Lower leg skin (tissue), 4 donors: Measurements from ENCODE around the gene SMIM41. TPM values are rescaled to one million over a fixed set of nuclear protein-coding genes. Genes with fewer than 3 reads are reported as not detected.
A peak's percentile ranks its signal among the peaks of the same experiment; 100 is the strongest.

Source experiments
- DNase-seq, 2 donors: peaks; one replicate each; pipeline ENCODE4 v3.0.0-alpha.2; 2019; ENCODE audit warnings: low spot score in 2 of 2
- H3K4me3 ChIP-seq: fragments of 200-600 bp; sonication (generic); 2 replicates; pipeline ENCODE4 v1.5.1; 2017; ENCODE audit warnings: mild to moderate bottlenecking, low read depth; ENCODE audit not compliant: poor library complexity, severe bottlenecking
- CTCF ChIP-seq, 3 donors: fragments of 450-650 bp; IDR thresholded peaks; one replicate each; pipeline ENCODE4 v1.5.1; 2016; ENCODE audit warnings: antibody characterized with exemption in 3 of 3, mild to moderate bottlenecking in 3 of 3, moderate library complexity in 2 of 3
- POLR2A ChIP-seq, 2 donors: fragments of 450-650 bp; IDR thresholded peaks; one replicate each; pipeline ENCODE4 v1.6.1; 2016 to 2017; ENCODE audit warnings: antibody characterized with exemption in 2 of 2, mild to moderate bottlenecking in 1 of 2, moderate library complexity in 1 of 2
- WGBS, 2 donors: methylation state at CpG; one replicate each; pipeline ENCODE4 v1.1.5; 2018; 5-methylcytosine and 5-hydroxymethylcytosine counted together
- intact Hi-C: fragments of 100-400 bp; cut with DNase I; formaldehyde crosslinking; loops from one replicate; pipeline ENCODE4 v1.15.0; 2023; ENCODE audit warnings: low total_unique reads
- total RNA-seq, 4 donors: library from RNA; depleted of rRNA; stranded (reverse); fragments of >200 nt; gene quantifications; one replicate each; pipeline ENCODE4 v1.1.0, GENCODE V29; 2016

Gene SMIM41
- total RNA-seq, 4 donors from 2014 or later, result 0.71 TPM; not detected in 3

- 63 to 66% methylated on average over 2 of the region's 2 CpGs for WGBS, 2 donors
- intact Hi-C loops, result no loop called here
- H3K4me3 ChIP-seq, result no peak overlapping the region
- peak in 1 of 2 donors; percentile 59 for DNase-seq
- TF ChIP-seq CTCF (IDR thresholded peaks at IDR 0.05), result no peak
- TF ChIP-seq POLR2A (IDR thresholded peaks at IDR 0.05), result no peak
Measured at GRCh38 chr12:52126050-52126604, 46.6 kb downstream of the SMIM41 start.

- 72 to 77% methylated on average over 21 of the region's 21 CpGs for WGBS, 2 donors
- TF ChIP-seq POLR2A (IDR thresholded peaks at IDR 0.05) (no peak), CTCF (IDR thresholded peaks at IDR 0.05) (no peak)
- intact Hi-C loops, result no loop called here
- DNase-seq, result peak in 1 of 2 donors; percentile 83
- H3K4me3 ChIP-seq, result no peak overlapping the region
Measured at GRCh38 chr12:52126605-52127578, 47.4 kb downstream of the SMIM41 start.

- intact Hi-C loops, result no loop called here
- no peak overlapping the region for H3K4me3 ChIP-seq
- TF ChIP-seq CTCF (IDR thresholded peaks at IDR 0.05), result no peak
- TF ChIP-seq POLR2A (IDR thresholded peaks at IDR 0.05), result no peak
- 65 to 68% methylated on average over 10 of the region's 10 CpGs for WGBS, 2 donors
- DNase-seq, result no peak
Measured at GRCh38 chr12:52127683-52128450, 48.4 kb downstream of the SMIM41 start.

- 65 to 77% methylated on average over 5 of the region's 5 CpGs for WGBS, 2 donors
- intact Hi-C loops, result no loop called here
- DNase-seq, result peak in 1 of 2 donors; percentile 82
- TF ChIP-seq POLR2A (IDR thresholded peaks at IDR 0.05), result no peak
- no peak for TF ChIP-seq CTCF (IDR thresholded peaks at IDR 0.05)
- H3K4me3 ChIP-seq, result no peak overlapping the region
Measured at GRCh38 chr12:52130711-52131110, 51.2 kb downstream of the SMIM41 start.

- H3K4me3 ChIP-seq, result no peak overlapping the region
- intact Hi-C loops, result no loop called here
Measured at GRCh38 chr12:52132754-52133161, 53.3 kb downstream of the SMIM41 start.

More at GRCh38 chr12:52132754-52133161, 53.3 kb downstream of the SMIM41 start:
- TF ChIP-seq CTCF (IDR thresholded peaks at IDR 0.05) (no peak), POLR2A (IDR thresholded peaks at IDR 0.05) (no peak)
- 18 to 30% methylated on average over 3 of the region's 3 CpGs for WGBS, 2 donors
- peak in 1 of 2 donors; percentile 84 for DNase-seq
